HCT116 (cell line): Measurements from ENCODE around the gene DDX20.

Experiments
- ATF3 ChIP-seq: IDR thresholded peaks from 2 replicates; pipeline ENCODE4 v1.6.1; 2012
- CTCF ChIP-seq, 3 experiments: fragments of 200-600 bp in 1 of 3; sonication (generic) in 1 of 3; IDR thresholded peaks in 2 of 3; conservative IDR thresholded peaks in 1 of 3; 2 replicates each; pipeline ENCODE4 v1.5.1; 2012 to 2017; ENCODE audit warnings: low read depth in 2 of 3, low read length in 2 of 3, antibody characterized with exemption in 1 of 3, borderline replicate concordance in 1 of 3, control low read depth in 1 of 3, mild to moderate bottlenecking in 1 of 3, mixed read lengths in 1 of 3, mixed run types in 1 of 3, moderate library complexity in 1 of 3; ENCODE audit not compliant: insufficient read depth in 1 of 3
- EZH2phosphoT487 ChIP-seq: fragments of 200-600 bp; IDR thresholded peaks from 2 replicates; pipeline ENCODE4 v1.6.1; 2018; ENCODE audit warnings: antibody characterized with exemption, borderline replicate concordance
- JUND ChIP-seq: IDR thresholded peaks from 2 replicates; pipeline ENCODE4 v1.6.1; 2012
- POLR2AphosphoS5 ChIP-seq: IDR thresholded peaks from 2 replicates; pipeline ENCODE4 v1.6.1; 2011; ENCODE audit warnings: mild to moderate bottlenecking, low read depth, low read length, moderate library complexity
- ZFX ChIP-seq: fragments of 450-650 bp; IDR thresholded peaks from 2 replicates; pipeline ENCODE4 v1.6.1; 2017

DNA sequence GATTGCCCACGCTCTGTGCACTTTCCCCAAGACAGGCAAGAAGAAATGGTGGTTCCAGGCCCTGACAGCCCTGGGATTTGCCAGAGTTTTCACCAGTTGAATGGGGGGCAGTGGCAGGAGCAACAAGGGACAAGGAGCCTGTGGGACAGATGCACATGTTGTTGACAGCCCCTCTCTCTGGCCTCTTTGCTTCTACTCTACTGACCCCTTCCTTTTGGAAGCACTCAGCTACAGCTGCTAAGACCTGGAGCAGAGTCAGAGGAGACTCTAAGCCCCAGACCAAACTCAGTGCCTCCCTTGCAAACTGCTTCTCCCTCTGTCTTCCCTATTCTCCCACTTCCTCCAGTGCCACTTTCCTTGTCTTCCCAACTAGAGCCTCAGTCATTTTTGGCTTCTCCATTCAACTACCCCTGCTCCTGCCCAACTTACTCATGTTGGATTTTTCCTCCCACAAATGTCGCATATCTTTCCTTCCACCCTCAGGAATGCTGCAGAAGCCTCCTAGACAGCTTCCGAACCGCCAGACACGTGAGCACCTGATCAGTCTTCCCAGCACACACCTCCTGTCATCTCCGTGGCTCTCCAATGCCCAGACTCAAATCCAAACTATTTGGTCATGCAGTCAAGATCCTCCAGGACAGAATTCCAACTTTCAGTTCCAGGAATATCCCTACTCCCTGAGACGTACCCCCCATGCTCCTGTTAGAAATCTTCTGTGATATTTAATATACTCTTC lies 25.6 kb upstream of the DDX20 start:
- TF ChIP-seq JUND (no peak), ATF3 (no peak), CTCF (IDR thresholded peaks at IDR 0.05 in 2 of 3, conservative IDR thresholded peaks at IDR 0.05 in 1 of 3; ENCODE audit: borderline replicate concordance in 1 of 3, insufficient read depth in 1 of 3, low read depth in 2 of 3, low read length in 2 of 3) (no peak), ZFX (no peak), EZH2phosphoT487 (no peak), POLR2AphosphoS5 (no peak)
